Thymus (tissue), 11 donors: Measurements from ENCODE around the gene PSME1. TPM values are rescaled to one million over a fixed set of nuclear protein-coding genes. Genes with fewer than 3 reads are reported as not detected.

Source experiments
- DNase-seq, 9 donors: peaks; one replicate each; pipeline ENCODE4 v3.0.0-alpha.2; 2013; ENCODE audit warnings: low spot score in 9 of 9, low read depth in 6 of 9, missing footprints in 1 of 9
- H3K27ac ChIP-seq, 2 donors: one replicate each; pipeline ENCODE4 v1.5.1; 2013; ENCODE audit warnings: control low read depth in 1 of 2, low read depth in 1 of 2, low read length in 1 of 2, mild to moderate bottlenecking in 1 of 2, moderate library complexity in 1 of 2
- H3K27me3 ChIP-seq, 2 donors: one replicate each; pipeline ENCODE4 v1.5.1; 2013; ENCODE audit warnings: low read length in 1 of 2; ENCODE audit not compliant: control insufficient read depth in 2 of 2, insufficient read depth in 1 of 2
- H3K36me3 ChIP-seq, 2 donors: one replicate each; pipeline ENCODE4 v1.5.1; 2013; ENCODE audit warnings: low read length in 1 of 2, mild to moderate bottlenecking in 1 of 2, moderate library complexity in 1 of 2; ENCODE audit not compliant: control insufficient read depth in 2 of 2, insufficient read depth in 2 of 2
- H3K4me1 ChIP-seq, 2 donors: one replicate each; pipeline ENCODE4 v1.5.1; 2013; ENCODE audit warnings: low read length in 2 of 2; ENCODE audit not compliant: control insufficient read depth in 2 of 2, insufficient read depth in 2 of 2
- H3K4me3 ChIP-seq, 2 donors: one replicate each; pipeline ENCODE4 v1.5.1; 2013; ENCODE audit warnings: low read length in 2 of 2, control low read depth in 1 of 2, mild to moderate bottlenecking in 1 of 2
- H3K9me3 ChIP-seq, 2 donors: one replicate each; pipeline ENCODE4 v1.5.1; 2013; ENCODE audit warnings: low read length in 1 of 2, mild to moderate bottlenecking in 1 of 2; ENCODE audit not compliant: control insufficient read depth in 2 of 2, insufficient read depth in 1 of 2
- WGBS: extraction: QIAGEN DNeasy Blood & Tissue Kit; methylation state at CpG from one replicate; pipeline ENCODE4 v1.1.7; 2013; 5-methylcytosine and 5-hydroxymethylcytosine counted together
- polyA plus RNA-seq: library from polyadenylated mRNA; stranded (reverse); fragments of 200-250 nt; gene quantifications from one replicate; pipeline ENCODE4 v1.2.3, GENCODE V29; 2013
- total RNA-seq: library from RNA; stranded (reverse); fragments of 120-200 nt; gene quantifications from one replicate; pipeline ENCODE4 v1.2.4, GENCODE V29; 2013
- donor health status: healthy.

The PSME1 gene
- total and polyA plus RNA-seq, 2 donors, result 255 to 280 TPM

DNA sequence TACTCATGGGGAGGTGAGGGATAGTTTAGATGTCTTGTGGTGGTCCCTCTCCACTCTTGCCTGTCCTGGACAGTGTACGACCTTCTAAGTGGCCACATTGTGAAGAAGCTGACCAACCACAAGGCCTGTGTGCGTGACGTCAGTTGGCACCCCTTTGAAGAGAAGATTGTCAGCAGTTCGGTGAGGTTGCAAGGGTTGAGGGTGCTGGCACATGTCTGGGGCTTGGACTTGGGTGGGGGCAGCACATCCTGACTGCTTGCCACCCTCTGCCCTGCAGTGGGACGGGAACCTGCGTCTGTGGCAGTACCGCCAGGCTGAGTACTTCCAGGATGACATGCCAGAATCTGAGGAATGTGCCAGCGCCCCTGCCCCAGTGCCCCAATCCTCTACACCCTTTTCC lies 13.1 kb upstream of the PSME1 start:
- WGBS, result 96% methylated on average over 8 of the region's 8 CpGs
- H3K4me1 ChIP-seq, result peaks cover 5 to 31% of the 10 kb centered on the region in 2 donors
- no peak overlapping the region for H3K4me3 ChIP-seq
- DNase-seq, result no peak
- no peaks in the 10 kb centered on the region for H3K27me3 ChIP-seq
- H3K9me3 ChIP-seq, result no peaks in the 10 kb centered on the region
- peaks cover 58 to 59% of the 10 kb centered on the region in 2 donors for H3K36me3 ChIP-seq
- peak overlapping the region; percentile 54 to 80 for H3K27ac ChIP-seq

DNA sequence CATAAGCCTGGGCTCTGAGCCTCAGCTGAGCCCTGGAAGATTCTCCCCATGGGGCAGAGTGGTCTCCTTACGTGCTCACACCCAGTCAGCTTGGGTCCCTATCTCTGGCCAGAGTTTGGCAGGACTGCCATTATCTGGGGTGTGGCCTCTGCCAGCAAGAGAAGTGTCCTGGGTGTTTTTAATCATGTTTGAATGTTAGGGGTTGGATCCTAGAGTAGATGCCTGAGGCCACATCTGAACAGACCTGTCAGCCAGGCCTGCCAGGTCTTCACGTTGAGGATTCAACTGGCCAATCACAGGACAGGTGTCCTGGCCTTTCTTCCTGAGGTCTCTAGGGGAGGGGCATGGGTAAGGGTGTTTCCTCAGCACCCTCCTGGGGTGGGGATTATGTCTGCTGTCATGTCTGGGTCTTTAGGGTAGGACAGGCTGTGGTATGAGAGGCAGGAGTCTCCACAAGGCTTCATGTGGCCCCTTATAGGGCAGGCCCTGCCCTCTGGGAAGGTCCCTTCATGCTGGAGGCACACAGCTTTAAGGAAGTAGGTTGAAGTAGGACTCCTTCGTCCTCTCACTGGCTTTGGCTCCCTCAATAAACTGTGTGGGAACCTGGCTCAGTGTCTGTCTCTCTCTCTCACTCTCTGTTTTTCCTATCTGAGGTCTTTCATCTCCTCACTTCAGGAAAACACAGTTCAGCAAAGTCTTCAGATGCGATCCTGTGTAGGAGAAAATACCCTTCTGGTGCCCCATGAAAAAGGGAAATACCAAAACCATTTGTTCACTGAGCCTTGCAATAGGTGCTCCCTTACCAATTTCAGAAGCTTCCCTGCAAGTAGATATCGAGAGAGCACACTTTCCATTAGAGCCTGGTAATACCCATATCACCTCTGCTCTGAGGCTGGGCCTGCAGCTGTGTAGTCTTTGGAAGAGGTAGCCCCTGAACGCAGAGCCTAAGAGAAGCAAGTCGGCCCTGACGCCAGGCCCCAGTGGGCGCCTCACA lies 12.3 kb upstream of the PSME1 start:
- H3K9me3 ChIP-seq, result no peaks in the 10 kb centered on the region
- peaks cover 50% of the 10 kb centered on the region in 2 donors for H3K36me3 ChIP-seq
- H3K4me1 ChIP-seq, result peaks cover 5 to 31% of the 10 kb centered on the region in 2 donors
- H3K27ac ChIP-seq, result peak overlapping the region in 1 of 2 donors; percentile 56
- no peak overlapping the region for H3K4me3 ChIP-seq
- no peaks in the 10 kb centered on the region for H3K27me3 ChIP-seq
- DNase-seq, result no peak
- 95% methylated on average over 9 of the region's 9 CpGs for WGBS

GRCh38 chr14:24126939-24127338 lies 9.1 kb upstream of the PSME1 start:
- Histone ChIP-seq H3K4me1 (peaks cover 6 to 35% of the 10 kb centered on the region in 2 donors), H3K27ac (no peak overlapping the region), H3K4me3 (no peak overlapping the region), H3K9me3 (no peaks in the 10 kb centered on the region), H3K27me3 (no peaks in the 10 kb centered on the region), H3K36me3 (peaks cover 21% of the 10 kb centered on the region in 2 donors)
- DNase-seq, result no peak

- no peak overlapping the region for H3K4me3 ChIP-seq
- peaks cover 12 to 35% of the 10 kb centered on the region in 2 donors for H3K4me1 ChIP-seq
- no peak overlapping the region for H3K27ac ChIP-seq
- DNase-seq, result no peak
- no peaks in the 10 kb centered on the region for H3K9me3 ChIP-seq
- H3K27me3 ChIP-seq, result no peaks in the 10 kb centered on the region
- 99% methylated on average over 2 of the region's 2 CpGs for WGBS
- H3K36me3 ChIP-seq, result peaks cover 16 to 17% of the 10 kb centered on the region in 2 donors
Observed at GRCh38 chr14:24127673-24128072, 8.3 kb upstream of the PSME1 start.

DNA sequence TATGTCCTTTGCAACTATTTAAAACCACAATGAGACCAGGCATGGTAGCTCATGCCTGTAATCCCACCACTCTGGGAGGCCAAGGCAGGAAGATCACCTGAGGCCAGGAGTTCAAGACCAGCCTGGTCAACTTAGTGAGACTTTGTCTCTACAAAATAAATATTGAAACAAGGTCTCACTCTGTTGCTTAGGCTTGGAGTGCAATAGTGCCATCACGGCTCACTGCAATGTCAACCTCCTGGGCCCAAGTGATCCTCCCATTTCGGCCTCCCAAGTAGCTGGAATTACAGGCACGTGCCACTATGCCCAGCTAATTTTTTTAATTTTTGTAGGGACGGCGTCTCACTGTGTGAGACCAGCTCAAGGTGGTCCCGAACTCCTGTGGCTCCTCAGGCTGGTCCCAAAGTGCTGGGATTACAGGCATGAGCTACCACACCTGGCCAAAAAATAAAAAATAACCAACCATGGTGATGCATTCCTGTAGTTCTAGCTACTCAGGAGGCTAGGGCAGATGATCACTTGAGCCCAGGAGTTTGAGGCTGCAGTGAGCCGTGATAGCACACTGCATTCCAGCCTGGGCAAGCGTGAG lies 6.5 kb upstream of the PSME1 start:
- DNase-seq, result no peak
- WGBS, result 97% methylated on average over 8 of the region's 8 CpGs
- no peak overlapping the region for H3K27ac ChIP-seq
- no peaks in the 10 kb centered on the region for H3K9me3 ChIP-seq
- no peak overlapping the region for H3K4me3 ChIP-seq
- no peaks in the 10 kb centered on the region for H3K36me3 ChIP-seq
- H3K4me1 ChIP-seq, result peaks cover 14 to 27% of the 10 kb centered on the region in 2 donors
- no peaks in the 10 kb centered on the region for H3K27me3 ChIP-seq

DNA sequence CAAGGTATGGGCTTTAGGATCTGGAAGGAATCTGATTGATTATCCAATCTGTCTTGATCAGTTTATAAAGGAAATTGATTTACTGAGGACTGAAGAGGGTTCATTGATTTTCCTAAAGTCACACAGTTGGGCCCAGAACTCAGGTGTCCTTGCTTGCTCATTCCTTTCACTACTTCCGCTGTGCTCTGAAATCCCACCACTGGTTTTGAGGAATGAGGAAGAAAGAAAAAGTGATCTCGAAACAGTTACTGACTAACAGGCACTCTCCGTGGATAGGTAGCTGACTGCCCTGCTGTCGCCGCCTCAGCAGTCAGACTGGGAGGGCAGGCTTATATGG lies 5.6 kb upstream of the PSME1 start, which contains the start of gene FITM1:
TSS of gene FITM1 (plus strand) at position 280 of the 337 bp plus-strand sequence. CDS start 905 bp downstream, outside the sequence.
- 97% methylated on average over 5 of the region's 5 CpGs for WGBS
- no peaks in the 10 kb centered on the region for H3K9me3 ChIP-seq

GRCh38 chr14:24130717-24131548 lies 5.1 kb upstream of the PSME1 start:
- Histone ChIP-seq H3K27me3 (no peaks in the 10 kb centered on the region), H3K9me3 (no peaks in the 10 kb centered on the region), H3K4me3 (no peak overlapping the region), H3K27ac (peak overlapping the region in 1 of 2 donors; percentile 17), H3K4me1 (peaks cover 19 to 32% of the 10 kb centered on the region in 2 donors), H3K36me3 (no peaks in the 10 kb centered on the region)
- 74% methylated on average over 7 of the region's 7 CpGs for WGBS
- no peak for DNase-seq

More for the DNA sequence above, 5.6 kb upstream of the PSME1 start, which contains the start of gene FITM1:
- no peaks in the 10 kb centered on the region for H3K27me3 ChIP-seq
- H3K36me3 ChIP-seq, result no peaks in the 10 kb centered on the region
- peak within 1 kb of the TSS in 1 of 2 donors; percentile 17 for H3K27ac ChIP-seq
- no peak within 1 kb of the TSS for H3K4me3 ChIP-seq
- DNase-seq, result no peak
- H3K4me1 ChIP-seq, result peaks cover 15 to 29% of the 10 kb centered on the region in 2 donors

- H3K4me1 ChIP-seq, result peaks cover 21 to 35% of the 10 kb centered on the region in 2 donors
- H3K4me3 ChIP-seq, result no peak overlapping the region
- no peaks in the 10 kb centered on the region for H3K27me3 ChIP-seq
- WGBS, result 97% methylated on average over 15 of the region's 15 CpGs
- H3K9me3 ChIP-seq, result no peaks in the 10 kb centered on the region
- no peak overlapping the region for H3K27ac ChIP-seq
- H3K36me3 ChIP-seq, result no peaks in the 10 kb centered on the region
- DNase-seq, result no peak
Observed at GRCh38 chr14:24131549-24131966, 4.4 kb upstream of the PSME1 start.
